ENCODE results near the gene TPGS2. TPM values are rescaled to one million over a fixed set of nuclear protein-coding genes. Genes with fewer than 3 reads are reported as not detected.

Gene TPGS2
- total and polyA plus RNA-seq, 2 of the 13 experiments (the other 11 are each of a cell fraction or from before 2014, with no cell fraction given) = 73.3 to 137 TPM

DNA sequence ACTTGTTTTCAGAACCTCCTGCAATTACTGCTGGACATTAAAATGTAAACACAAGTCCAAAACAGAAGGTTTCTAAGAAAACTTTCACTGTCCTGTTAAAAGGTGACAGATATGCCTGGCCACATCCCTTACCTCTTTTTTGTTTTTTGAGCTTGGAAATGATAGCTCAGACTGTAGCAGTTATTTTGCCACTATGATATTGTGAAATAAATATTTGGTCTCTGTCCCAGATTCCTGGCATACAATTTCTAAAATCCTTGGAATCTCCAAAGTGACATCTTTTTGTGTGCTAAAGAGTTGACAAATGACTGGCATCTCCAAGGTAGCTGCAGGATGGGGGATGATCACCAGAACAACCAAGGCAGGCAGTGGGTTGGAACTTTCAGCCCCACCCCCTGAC is 16.8 kb downstream of the TPGS2 start (continued):
- TF ChIP-seq, protein P1, sequence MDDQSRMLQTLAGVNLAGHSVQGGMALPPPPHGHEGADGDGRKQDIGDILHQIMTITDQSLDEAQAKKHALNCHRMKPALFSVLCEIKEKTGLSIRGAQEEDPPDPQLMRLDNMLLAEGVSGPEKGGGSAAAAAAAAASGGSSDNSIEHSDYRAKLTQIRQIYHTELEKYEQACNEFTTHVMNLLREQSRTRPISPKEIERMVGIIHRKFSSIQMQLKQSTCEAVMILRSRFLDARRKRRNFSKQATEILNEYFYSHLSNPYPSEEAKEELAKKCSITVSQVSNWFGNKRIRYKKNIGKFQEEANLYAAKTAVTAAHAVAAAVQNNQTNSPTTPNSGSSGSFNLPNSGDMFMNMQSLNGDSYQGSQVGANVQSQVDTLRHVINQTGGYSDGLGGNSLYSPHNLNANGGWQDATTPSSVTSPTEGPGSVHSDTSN (CRISPR knock-in tag; IDR thresholded peaks at IDR 0.05; ENCODE audit: borderline replicate concordance) = no peak
- no peak for TF ChIP-seq DNMT1 (CRISPR knock-in tag; IDR thresholded peaks at IDR 0.05)
- no peak for TF ChIP-seq ZNF570 (CRISPR knock-in tag; IDR thresholded peaks at IDR 0.05; ENCODE audit: borderline replicate concordance)
- TF ChIP-seq RCOR2 (CRISPR knock-in tag; IDR thresholded peaks at IDR 0.05) = no peak
- TF ChIP-seq, protein P2, sequence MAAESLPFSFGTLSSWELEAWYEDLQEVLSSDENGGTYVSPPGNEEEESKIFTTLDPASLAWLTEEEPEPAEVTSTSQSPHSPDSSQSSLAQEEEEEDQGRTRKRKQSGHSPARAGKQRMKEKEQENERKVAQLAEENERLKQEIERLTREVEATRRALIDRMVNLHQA (CRISPR knock-in tag; IDR thresholded peaks at IDR 0.05) = no peak
- TF ChIP-seq, protein P3, sequence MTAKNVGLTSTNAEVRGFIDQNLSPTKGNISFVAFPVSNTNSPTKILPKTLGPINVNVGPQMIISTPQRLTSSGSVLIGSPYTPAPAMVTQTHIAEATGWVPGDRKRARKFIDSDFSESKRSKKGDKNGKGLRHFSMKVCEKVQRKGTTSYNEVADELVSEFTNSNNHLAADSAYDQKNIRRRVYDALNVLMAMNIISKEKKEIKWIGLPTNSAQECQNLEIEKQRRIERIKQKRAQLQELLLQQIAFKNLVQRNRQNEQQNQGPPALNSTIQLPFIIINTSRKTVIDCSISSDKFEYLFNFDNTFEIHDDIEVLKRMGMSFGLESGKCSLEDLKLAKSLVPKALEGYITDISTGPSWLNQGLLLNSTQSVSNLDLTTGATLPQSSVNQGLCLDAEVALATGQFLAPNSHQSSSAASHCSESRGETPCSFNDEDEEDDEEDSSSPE (CRISPR knock-in tag; IDR thresholded peaks at IDR 0.05) = no peak
- TF ChIP-seq, protein P4, sequence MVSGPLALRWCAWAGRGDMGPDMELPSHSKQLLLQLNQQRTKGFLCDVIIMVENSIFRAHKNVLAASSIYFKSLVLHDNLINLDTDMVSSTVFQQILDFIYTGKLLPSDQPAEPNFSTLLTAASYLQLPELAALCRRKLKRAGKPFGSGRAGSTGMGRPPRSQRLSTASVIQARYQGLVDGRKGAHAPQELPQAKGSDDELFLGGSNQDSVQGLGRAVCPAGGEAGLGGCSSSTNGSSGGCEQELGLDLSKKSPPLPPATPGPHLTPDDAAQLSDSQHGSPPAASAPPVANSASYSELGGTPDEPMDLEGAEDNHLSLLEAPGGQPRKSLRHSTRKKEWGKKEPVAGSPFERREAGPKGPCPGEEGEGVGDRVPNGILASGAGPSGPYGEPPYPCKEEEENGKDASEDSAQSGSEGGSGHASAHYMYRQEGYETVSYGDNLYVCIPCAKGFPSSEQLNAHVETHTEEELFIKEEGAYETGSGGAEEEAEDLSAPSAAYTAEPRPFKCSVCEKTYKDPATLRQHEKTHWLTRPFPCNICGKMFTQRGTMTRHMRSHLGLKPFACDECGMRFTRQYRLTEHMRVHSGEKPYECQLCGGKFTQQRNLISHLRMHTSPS (CRISPR knock-in tag; IDR thresholded peaks at IDR 0.05; ENCODE audit: low read depth) = no peak
- no peak for TF ChIP-seq ZNF761 (CRISPR knock-in tag; conservative IDR thresholded peaks at IDR 0.05)
- TF ChIP-seq, protein P5, sequence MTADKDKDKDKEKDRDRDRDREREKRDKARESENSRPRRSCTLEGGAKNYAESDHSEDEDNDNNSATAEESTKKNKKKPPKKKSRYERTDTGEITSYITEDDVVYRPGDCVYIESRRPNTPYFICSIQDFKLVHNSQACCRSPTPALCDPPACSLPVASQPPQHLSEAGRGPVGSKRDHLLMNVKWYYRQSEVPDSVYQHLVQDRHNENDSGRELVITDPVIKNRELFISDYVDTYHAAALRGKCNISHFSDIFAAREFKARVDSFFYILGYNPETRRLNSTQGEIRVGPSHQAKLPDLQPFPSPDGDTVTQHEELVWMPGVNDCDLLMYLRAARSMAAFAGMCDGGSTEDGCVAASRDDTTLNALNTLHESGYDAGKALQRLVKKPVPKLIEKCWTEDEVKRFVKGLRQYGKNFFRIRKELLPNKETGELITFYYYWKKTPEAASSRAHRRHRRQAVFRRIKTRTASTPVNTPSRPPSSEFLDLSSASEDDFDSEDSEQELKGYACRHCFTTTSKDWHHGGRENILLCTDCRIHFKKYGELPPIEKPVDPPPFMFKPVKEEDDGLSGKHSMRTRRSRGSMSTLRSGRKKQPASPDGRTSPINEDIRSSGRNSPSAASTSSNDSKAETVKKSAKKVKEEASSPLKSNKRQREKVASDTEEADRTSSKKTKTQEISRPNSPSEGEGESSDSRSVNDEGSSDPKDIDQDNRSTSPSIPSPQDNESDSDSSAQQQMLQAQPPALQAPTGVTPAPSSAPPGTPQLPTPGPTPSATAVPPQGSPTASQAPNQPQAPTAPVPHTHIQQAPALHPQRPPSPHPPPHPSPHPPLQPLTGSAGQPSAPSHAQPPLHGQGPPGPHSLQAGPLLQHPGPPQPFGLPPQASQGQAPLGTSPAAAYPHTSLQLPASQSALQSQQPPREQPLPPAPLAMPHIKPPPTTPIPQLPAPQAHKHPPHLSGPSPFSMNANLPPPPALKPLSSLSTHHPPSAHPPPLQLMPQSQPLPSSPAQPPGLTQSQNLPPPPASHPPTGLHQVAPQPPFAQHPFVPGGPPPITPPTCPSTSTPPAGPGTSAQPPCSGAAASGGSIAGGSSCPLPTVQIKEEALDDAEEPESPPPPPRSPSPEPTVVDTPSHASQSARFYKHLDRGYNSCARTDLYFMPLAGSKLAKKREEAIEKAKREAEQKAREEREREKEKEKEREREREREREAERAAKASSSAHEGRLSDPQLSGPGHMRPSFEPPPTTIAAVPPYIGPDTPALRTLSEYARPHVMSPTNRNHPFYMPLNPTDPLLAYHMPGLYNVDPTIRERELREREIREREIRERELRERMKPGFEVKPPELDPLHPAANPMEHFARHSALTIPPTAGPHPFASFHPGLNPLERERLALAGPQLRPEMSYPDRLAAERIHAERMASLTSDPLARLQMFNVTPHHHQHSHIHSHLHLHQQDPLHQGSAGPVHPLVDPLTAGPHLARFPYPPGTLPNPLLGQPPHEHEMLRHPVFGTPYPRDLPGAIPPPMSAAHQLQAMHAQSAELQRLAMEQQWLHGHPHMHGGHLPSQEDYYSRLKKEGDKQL (CRISPR knock-in tag; IDR thresholded peaks at IDR 0.05; ENCODE audit: low read depth) = no peak
- TF ChIP-seq ZNF883 (CRISPR knock-in tag; IDR thresholded peaks at IDR 0.05; ENCODE audit: not compliant biosample characterization) = no peak
- TF ChIP-seq NFIC (IDR thresholded peaks at IDR 0.05; ENCODE audit: low read length) = no peak
